Measurements from ENCODE around the gene TAX1BP1. TPM values are rescaled to one million over a fixed set of nuclear protein-coding genes. Genes with fewer than 3 reads are reported as not detected.

The TAX1BP1 gene
- 100 to 1,000 TPM; 101 to 138 (median 111) TPM for polyA plus RNA-seq (ENCODE audit: insufficient read length in 4 of 4)

DNA sequence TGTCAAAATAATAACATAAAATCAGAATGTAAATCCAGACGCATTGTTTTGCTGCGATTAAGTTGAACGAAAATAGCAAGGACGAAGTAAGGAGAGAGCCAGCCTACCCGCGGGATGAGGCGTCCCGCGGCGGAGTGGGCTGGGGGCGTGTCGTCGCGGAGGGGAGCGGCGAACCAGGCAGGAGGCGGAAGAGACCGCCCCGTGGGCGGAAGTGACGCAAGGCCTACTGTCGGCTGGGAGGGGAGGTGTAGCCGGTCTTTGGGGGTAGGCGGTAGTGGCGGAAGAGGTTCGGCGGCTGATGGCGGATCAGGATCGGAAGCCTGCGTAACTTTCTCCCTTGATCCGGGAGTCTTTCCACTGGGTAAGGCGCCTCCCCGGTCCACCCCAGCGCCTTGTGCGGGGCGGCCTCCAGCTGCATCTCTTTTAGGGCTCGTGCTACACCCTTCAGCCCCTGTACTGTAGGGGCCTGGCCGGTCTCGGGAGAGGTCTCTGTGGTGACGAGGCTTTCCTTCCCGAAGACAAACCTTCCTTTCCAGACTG lies at the start of gene TAX1BP1:
TSS of gene TAX1BP1 (plus strand) at position 254 of the 540 bp plus-strand sequence. CDS start 8,363 bp downstream, outside the sequence.
- peak; percentile 80 to 93 (median 93) for DNase-seq (ENCODE audit: low read depth in 4 of 4, low spot score in 2 of 4)

DNA sequence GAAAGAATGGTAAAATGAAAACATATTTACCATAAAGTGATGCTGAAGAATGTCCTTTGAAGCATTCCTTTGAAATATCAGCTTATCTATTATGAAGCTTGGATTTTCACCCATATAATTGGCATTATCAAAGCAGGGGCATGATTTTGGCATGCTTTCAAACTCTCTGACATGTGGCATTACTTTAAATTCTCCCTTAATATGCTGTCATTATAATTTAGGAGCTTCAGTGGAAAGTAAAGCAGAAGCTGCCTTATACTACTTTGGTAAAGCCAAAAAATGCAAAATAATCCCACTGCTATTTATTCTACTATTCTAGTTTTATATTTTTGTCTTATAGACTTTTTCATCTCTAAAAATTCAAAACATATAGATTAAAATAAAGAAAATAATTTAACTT lies 49.3 kb upstream of the TAX1BP1 start:
- DNase-seq (ENCODE audit: low read depth in 4 of 4, low spot score in 2 of 4) = no peak

DNA sequence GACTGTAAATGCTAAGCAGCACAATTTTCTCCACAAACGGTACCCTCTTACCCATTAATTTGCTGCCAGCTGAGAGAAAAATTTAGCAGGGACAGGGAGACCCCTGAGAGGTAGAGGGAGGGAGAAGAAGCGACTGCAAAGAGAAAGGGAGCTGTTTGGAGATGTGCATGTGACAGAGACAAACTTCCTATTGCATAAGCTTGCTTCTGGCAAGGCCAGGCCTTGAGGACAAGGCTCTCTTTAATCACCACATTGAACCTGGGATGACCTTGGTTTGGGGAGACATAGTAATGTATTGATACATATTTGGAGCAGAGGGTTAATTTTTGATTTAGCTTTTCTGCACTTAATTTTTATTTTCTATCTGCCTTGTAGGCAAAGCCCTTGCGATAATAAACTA lies 46.2 kb upstream of the TAX1BP1 start:
- no peak for DNase-seq (ENCODE audit: low read depth in 4 of 4, low spot score in 2 of 4)

DNA sequence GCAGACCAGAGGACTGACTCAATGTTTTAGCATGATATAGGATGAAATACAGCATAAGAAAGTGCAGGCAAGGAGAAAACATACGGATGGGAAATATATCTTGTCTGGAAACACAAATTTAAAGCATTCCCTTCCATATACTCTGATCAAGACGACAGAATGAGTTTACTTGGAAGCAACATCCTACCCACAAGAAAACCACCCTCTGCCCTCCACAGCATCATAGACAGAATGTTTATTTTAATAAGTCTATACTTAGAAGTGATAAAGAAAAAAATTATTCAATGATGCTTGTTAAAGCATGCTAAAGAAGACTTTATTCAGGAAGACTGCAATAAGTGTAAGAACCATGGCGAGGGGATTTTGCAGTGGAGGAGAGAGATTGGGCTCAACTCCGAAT lies 44.9 kb upstream of the TAX1BP1 start:
- DNase-seq (ENCODE audit: low read depth in 4 of 4, low spot score in 2 of 4) = no peak

DNA sequence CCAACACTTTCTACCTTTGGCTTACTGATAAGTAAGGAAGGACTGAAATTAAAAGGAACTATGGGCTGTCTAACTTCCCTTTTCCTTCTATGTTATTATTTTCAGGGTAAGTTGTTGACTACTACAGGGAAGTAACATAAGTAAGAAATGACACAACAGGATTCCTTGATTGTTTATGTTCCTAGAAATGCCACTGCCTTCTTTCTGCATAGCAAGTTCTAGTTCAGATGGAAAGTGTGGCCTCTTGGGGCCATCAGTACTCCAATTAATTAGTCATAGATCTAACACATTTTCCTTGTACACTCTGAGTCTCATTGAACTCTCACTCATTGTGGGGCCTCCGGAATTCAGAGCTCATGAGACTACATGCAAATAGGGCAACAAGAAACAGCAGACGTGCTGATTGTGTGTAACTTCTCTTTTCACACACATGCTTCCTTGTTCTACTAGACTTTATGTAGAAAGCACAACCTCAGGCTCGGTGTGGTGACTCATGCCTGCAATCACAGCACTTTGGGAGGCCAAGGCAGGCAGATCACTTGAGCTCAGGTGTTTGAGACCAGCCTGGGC lies 42.0 kb upstream of the TAX1BP1 start:
- no peak for DNase-seq (ENCODE audit: low read depth in 4 of 4, low spot score in 2 of 4)

DNA sequence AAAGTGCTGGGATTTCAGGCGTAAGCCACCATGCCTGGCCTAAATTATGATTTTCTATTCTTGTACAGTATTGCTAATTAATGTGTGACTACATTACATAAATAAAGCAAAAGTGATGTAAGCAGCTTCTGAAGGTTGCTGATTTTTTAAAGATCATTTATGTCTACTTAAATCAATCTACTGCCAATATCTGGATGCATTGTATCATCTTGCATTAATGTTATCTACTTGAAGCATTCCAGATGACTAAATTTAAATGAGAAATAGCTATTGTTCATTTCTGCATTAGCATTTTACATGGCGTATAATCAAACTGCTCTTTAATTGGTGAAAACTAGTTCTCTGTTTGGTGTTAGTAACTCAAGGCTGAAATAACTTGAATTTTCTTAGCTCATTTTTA lies 40.2 kb upstream of the TAX1BP1 start:
- DNase-seq (ENCODE audit: low read depth in 4 of 4, low spot score in 2 of 4) = no peak

DNA sequence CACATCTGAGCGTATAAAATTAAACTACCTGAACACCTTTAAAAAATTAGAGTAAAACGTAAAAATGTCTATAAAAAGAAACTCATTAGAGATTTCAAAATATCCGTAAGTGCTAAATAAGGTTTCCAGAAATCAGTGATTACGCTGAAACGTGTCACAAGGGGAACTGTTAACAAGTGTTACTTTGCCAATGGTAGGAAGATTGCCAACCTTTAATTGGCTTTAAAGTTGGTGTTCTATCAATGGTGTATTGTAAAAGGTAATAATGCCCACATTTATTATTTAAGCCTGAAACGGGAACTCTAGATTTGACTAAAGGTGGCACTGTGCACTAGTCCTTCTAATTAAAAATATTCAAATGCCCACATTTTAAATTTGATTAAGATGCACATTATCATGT lies 39.5 kb upstream of the TAX1BP1 start:
- no peak for DNase-seq (ENCODE audit: low read depth in 4 of 4, low spot score in 2 of 4)

DNA sequence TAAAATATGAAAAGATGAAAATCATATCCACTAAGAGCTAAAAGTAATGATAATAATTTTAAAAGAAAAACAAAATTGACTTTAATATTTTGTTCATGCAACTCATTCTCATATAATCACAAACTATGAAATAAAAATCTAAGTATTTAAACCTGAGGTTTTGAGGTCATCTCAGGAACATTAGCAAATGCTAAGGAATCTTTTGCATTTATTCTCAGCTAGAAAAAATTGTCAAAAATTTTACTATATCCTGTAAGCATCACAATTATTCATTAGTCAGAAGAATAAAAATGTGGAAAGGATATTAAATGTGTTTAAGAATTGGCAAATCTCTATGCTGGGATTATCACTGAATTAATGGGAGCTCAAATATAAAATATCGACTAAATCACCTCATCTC lies 36.8 kb upstream of the TAX1BP1 start:
- DNase-seq (ENCODE audit: low read depth in 4 of 4, low spot score in 2 of 4) = no peak

DNA sequence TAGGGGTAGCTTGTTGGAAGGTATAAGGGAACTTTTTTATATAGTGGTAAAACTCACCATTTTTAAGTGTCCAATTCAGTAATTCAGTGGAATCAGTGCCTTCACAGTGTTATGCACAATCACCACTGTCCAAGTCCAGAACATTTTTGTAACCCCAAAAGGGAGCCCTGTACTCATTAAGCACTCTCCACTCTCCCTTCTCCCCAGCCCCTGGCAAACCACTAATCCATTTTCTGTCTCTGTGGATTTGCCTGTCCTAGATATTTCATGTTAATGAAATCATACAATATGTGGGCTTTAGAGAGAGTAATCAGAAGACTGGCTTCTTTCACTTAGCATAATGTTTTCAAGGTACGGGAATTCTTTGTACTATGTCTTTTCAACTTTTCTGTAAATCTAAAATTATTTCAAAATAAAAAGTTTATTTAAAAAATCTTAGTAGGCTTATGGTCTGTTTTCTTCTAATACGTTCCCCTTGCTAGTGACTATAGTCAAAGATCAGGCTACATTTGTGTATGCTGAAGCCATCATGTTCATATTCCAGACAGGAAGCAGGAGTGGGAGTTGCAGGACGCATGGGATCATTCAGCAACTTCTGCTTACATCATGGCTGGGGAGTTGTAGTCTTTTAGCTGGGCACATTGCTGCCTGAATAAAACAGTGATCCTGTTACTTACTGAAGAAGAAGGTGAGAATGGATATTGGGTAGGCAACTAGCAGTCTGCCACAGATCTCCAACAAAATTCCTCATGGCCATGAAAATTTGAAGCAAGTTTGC lies 35.4 kb upstream of the TAX1BP1 start:
- DNase-seq (ENCODE audit: low read depth in 4 of 4, low spot score in 2 of 4) = no peak

DNA sequence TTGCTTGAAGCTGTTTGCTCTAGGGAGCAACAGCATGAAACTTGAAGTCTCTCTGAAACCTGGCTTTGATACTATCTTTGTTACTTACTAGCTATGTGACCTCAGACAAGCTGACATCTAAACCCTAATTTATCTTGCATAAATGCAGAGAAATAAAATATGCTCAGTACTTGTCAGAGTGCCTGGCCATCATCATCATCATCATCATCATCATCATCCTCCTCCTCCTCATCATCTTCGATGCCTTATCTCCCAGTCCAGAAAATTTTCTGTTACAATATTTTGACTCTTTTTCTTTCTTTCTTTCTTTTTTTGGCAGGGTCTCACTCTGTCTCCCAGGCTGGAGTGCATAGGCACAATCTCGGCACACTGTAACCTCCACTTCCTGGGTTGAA lies 34.8 kb upstream of the TAX1BP1 start:
- no peak for DNase-seq (ENCODE audit: low read depth in 4 of 4, low spot score in 2 of 4)

DNA sequence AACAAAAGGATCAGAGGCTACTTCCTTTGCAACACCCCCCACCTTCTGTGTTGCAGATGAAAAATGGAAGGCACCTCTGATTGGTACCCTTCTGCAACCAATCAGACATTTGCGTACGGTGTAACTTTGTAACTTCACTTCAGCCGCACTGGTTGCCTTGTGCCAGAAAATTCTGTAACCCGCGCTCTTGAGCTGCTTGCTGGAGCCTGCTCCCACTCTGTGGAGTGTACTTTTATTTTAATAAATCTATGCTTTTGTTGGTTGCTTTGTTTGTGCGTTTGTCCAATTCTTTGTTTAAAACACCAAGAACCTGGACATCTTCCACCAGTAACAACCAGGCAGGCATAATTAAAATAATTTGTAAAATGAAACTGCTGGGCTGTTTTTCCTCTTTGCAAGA lies 31.5 kb upstream of the TAX1BP1 start:
- no peak for DNase-seq (ENCODE audit: low read depth in 4 of 4, low spot score in 2 of 4)

DNA sequence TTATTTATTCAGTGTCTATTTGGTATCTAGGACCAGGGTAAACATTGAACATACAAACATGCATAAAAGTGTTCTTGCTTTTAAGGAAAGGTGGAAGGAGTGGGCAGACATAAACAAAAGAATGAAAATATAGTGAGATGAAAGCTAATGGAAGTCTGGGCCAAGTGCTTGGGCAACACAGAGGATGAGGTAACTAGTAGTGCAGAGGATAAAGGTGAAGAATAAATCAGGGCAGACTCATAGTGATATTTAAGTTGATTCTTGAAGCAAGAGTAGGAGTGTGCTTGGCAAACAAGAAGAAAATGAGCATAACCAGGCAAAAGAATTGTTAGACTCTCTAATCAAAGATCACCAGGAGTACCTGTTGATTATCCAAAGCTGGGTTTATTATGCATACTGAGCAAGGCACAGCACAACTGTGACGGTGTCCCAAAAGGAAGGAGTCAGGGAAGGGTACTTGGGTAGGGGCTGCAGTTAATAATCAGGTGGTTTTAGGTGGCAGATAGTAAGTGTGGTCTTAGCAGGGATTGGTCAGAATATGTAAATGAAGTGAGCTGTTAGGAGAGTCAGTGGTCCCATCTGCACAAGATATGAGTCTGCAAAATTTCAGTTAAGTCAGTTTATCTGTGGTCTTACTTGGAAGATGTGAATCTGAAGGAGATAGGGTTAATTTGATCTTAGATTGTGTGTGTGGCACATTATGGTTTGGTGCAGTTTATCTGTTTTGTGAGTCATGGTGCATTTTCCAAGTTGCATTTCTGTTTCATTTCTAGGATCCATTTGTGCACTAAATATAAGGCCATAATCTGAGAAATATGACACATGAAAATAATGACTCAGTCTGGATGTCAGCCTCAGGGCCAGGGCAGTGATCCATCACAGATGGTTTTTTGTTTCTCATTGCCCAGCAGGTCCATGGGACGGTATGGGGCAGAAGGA lies 30.6 kb upstream of the TAX1BP1 start:
- DNase-seq (ENCODE audit: low read depth in 4 of 4, low spot score in 2 of 4) = no peak

DNA sequence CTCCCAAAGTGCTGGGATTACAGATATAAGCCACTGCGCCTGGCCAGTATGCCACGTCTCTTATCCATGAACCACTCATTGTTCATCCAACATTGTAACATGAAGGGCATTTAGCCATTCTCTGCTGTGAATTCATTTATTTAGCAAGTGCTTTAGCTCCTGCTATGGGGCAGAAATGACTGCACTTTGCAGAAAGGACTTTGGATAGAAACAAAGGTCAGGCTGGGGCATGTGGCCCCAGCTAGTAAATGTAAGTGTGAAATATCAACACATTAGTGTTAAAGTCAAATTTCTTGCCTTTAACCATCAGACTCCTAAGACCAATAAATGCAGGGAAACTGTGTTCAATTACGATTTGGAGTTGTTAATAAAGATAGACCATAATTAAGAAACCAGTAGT lies 27.7 kb upstream of the TAX1BP1 start:
- no peak for DNase-seq (ENCODE audit: low read depth in 4 of 4, low spot score in 2 of 4)

DNA sequence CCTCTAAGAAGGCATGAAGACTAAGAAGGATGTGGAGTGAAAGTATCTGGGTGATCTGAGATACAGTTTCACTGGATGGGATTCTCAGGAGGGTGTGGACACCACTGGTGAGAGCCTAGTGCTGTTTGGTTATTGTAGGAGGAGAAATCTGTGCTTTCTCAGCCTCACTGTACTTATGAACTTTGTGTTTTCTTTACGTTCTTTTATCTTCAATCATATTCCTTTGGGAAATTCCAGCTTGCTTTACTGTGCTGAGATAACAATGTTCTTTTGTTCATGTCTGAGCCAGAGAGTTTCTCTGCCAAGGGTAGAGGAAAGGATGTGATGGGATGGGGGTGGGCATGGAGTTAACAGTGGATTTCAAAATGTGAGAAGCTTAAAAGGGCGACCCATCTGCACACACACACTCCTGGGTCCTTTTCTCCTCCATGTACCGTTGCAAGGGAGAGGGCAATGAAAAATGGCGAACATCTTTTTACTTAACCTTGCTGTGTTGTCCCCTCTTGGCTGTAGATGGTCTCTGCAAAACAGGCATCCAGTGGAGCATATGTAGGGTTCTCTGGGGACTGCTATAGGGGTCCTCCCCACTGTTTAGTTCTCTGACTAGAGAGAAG lies 25.0 kb upstream of the TAX1BP1 start:
- no peak for DNase-seq (ENCODE audit: low read depth in 4 of 4, low spot score in 2 of 4)

DNA sequence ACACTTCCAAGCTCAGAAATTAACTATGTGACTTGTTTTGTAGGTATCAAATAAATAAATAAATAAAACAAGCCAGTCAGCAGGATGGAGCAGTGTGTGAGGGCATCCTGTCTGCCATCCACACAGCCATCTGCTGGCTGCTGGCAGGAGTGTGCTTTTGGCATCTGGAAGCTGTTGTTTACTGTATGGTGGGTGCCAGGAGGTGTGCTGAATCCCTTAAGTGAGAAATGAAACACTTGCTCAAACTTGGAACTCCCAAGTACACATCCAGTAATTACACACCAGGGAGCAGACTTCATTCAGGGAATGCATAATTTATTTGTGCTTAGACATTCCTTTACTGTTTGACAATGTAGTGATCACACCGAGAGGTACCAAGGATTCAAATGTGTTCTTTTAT lies 16.9 kb upstream of the TAX1BP1 start:
- DNase-seq (ENCODE audit: low read depth in 4 of 4, low spot score in 2 of 4) = no peak

DNA sequence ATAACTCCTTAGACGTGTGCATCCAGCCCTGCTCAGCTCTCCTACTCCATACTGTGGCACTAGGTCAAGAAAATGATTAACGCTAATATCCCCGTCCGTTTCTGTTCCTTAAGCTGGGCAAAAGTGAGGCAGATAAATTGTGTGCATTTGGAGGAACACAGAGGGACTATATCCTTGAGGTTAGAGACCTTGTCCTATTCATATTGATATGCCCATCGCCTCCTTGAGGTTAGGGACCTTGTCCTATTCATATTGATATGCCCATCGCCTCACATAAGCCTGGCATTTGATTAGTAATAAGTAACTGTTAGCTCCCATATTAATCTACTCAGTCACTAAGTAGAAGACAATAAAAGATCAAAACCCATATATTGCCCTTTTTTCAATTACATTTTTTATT lies 12.9 kb upstream of the TAX1BP1 start:
- DNase-seq (ENCODE audit: low read depth in 4 of 4, low spot score in 2 of 4) = no peak

DNA sequence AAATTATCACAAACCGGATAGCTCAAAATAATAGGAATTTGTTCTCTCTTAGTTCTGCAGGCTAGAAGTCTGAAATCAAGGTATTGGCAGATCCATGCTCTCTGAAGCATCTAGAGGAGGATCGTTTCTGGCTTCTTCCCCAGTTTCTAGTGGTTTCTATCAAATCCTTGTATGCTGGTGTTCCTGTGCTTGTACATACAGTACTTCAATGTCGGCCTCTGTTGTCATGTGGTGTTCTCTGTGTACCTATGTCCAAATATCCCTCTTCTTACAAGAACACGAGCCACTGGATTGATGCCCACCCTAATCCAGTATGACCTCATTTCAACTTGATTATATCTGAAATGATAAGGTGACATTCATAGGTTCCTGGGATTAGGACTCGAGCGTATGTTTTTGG lies 9.8 kb upstream of the TAX1BP1 start:
- DNase-seq (ENCODE audit: low read depth in 4 of 4, low spot score in 2 of 4) = no peak

DNA sequence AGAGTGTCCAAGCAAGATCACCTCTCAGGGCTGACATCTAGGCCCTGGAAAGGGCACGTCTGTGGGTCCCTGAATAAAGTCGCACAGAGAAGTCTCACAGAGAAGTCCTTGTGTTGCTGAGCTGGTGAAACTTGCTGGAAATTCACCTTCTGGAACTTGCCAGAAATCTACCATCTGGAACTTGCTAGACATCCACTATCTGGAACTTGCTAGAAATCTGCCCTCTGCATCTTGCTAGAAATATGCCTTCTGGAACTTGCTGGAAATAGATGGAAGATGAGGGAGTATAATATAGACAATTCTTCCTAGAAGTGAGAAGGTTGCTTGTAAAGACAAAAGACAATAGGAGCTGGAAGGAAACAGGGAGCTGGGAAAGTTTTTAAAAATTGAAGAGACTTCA lies 5.4 kb upstream of the TAX1BP1 start:
- no peak for DNase-seq (ENCODE audit: low read depth in 4 of 4, low spot score in 2 of 4)

DNA sequence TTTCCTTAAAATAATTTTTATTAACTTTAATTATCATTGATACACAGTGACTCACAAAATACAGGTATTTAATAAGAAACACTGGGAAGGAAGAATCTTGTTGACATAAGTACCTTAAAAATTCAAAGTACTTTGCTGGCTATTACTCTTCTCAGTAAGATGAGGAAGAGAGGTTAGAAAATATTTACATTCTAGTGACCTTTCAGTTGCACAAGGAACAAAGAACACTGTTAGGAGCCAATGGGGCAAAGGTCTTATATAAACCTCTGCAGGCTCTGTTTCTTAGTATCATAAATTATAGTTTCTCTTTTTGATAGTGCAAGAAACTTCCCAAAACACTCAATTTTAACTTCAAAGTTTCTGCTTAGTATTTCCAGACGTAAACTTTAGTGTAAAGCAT lies 4.8 kb upstream of the TAX1BP1 start:
- DNase-seq (ENCODE audit: low read depth in 4 of 4, low spot score in 2 of 4) = no peak

DNA sequence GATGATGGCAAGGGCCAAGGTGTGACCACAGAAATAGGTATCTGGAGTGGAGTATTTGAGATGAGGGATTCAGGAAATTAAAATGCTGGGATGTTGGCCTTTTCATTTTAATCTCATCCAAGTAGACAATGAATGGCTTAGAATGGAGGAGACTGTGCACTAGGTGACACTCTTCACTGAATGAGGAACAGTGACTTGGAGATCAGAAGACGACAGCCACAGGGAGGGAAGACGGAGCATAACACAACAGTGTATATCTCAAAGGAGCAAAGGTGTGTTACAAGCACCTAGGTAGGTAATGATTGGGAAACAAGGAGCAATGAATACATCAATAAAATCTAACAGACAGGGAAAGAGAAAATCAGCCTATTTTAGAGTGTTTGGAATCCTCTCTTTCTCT lies 4.1 kb upstream of the TAX1BP1 start:
- DNase-seq (ENCODE audit: low read depth in 4 of 4, low spot score in 2 of 4) = no peak

DNA sequence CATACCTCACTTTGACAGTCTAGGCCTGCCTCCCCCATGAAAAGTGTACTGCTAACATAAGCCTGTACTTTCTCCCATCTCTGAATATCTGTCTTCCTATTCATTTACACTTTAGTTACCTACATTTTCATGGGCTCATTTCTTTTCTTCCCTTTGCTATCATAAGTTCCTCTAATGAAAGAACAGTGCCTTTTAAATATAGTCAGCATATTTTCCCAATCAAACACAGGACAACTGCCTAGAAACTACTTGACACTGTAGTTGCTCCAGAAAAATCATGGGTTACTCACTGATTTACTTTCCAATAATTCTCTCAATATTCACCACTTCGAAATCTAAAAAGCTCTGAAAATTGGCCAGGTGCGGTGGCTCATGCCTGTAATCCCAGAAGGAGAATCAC lies 2.8 kb upstream of the TAX1BP1 start:
- no peak for DNase-seq (ENCODE audit: low read depth in 4 of 4, low spot score in 2 of 4)

Measured in left renal cortex interstitium (tissue), 4 donors.